CD4-positive, alpha-beta T cell treated with Interleukin-12 subunit alpha and Interleukin-12 subunit beta, for 1 hour (primary cell): ENCODE results near the gene LRFN2.
A peak's percentile ranks its signal among the peaks of the same experiment; 100 is the strongest.

Source experiments
- DNase-seq: peaks from one replicate; pipeline ENCODE4 v3.0.0-alpha.2; 2020

The LRFN2 gene

DNA sequence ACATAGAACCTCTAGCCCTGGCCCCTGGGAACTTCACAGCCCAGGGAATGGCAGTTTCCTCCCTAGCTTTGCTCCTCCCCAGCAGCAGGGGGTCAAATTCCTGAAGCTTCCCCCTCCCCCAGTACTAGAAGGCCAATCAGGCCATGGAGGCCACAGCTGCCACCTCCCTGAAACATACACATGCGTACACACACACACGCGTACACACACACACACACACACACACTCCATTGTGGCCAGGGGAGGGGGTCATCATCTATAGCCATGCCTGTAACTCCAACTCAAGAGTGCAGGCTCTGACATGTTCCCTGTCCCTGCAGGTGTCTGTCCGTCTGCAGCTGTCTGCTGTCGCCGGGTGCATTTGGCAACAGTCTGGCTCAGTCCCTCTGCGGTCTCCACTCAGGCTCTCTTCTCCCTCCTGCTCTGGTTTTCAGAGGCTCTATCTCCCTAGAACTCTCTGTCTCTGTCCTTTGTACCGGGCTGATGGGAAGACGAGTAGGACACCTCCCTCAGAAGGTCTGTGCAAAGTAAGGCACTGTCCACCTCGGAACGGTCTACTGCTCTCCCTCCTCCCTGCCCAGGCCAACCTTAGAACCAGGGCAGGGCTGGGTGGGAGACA, 1.4 kb downstream of the LRFN2 start:
- no peak for DNase-seq

DNA sequence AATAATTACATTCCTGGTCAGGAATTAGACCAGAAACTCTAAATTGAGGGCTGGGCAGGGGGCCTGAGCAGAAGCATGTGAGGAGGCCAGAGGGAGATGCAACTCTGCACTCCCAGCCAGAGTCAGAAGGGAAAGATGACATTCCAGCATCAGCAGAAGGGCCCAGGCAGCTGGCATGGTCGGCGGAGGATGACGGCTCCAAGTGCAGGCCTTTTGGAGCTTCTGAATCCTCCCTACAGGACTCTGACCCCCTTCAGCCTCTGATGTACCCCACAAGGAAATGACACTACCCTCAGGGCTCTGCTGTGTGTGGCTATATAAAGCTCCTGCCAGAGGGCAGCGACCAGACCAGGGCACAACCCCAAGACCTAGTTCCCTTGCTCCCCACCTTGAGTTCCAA, 1.9 kb downstream of the LRFN2 start:
- no peak for DNase-seq

DNA sequence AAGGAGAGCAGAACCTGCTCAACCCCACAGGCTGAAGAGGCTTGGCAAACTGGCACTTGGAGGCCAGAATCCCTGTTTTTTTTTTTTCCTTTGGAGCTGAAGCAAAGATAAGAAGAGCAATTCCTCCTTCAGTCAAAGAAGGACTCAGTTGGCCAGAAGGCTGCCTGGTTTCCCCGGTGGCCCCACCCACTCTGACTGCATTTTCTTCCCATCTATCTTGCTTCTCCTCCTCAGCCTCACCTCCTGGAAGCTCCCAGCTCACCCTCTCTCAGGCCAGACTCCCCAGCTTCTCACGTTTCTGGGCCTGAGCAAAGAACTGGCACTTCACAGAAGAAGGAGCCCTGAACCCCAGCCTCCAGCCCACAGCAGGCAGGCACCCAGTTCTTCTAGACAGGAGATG, 2.4 kb downstream of the LRFN2 start:
- DNase-seq: no peak

DNA sequence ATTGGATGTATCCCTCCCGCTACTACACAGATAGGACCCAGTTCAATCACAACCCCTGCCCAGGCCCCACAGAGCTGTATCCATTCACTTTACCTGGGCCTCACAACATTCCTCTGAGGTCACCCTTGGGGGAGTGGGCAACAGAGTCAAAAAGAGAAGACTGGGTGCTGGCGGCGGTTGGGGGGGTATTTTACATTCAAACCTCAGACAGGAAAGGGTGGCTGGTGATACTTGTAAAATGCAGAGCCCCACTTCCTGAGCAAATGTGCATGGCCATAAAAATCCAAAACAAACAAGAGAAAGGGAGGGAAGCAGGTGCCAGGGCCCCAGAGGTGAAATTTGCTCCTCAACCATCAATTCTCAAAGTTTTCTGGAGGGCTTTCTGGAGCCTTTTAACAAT, 3.5 kb downstream of the LRFN2 start:
- no peak for DNase-seq

DNA sequence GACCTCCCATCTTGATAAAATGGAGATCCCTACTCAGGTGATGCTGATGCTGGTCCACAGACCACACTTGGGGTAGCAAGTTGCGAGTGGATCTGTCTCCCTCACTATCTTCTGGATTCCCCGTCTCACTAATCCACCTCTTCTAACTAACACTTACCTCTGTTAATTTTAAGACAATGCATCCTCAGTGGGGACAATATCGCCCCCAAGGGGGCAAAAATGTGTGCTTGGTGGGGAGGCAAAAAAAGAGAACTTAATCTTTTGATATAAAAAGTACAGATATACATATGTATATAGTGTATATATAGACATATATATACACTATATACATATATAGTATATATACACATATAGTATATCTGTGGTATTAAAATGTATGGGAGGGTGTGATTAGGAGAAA, 4.3 kb downstream of the LRFN2 start:
- DNase-seq: no peak

DNA sequence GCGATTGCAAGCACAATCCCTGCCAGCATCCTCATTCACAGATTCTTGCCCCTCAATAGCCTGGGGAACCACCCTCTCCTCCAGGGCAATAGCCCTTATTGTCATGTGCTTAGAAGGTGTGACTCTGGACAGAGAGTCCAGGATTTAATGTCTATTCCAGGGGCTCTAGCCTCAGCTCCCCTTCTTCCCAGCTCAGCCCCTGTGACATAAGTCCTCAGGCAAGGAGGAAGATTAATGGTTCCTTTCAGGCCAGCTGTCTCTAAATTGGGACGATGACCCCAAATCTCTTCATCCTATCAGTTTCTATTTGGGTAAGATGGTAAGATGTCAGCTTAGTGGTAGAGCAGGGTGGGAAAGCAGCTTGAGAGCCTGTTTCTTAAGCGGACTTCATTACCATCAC, 8.1 kb downstream of the LRFN2 start:
- DNase-seq: no peak

DNA sequence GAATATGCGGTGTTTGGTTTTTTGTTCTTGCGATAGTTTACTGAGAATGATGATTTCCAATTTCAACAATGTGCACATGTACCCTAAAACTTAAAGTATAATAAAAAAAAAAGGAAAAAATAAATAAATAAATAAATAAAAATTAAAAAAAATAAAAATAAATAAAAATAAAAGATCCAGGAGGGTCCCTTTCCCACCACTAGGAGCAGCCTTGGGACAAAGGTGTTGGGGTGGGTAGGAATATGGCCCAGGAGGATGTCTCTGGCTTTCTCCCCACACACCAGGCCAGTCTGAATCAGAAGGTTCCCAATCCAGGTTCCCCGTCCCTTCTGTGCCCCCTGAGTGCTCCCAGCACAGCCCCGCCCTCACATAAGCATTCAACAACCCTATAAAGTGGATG, 9.5 kb downstream of the LRFN2 start:
- DNase-seq: no peak

DNA sequence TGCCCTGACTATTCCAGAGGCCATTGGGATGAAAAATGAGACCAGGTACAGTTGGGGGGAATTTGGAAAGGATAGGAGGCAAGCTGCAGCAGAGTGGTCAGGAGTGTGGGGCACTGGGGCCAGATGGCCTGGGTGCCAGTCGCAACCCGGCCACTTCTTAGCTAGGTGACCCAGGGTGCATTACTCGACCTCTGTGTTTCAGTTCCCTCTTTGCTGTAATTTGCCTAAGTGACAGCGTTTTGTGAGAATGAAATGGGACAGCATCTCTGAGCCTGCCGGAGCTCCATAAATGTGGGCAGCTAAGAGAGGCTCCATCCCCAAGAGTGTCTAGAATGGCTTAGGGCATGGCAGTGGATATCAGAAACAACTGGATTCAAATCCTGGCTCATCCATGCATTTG, 13.9 kb downstream of the LRFN2 start:
- no peak for DNase-seq

DNA sequence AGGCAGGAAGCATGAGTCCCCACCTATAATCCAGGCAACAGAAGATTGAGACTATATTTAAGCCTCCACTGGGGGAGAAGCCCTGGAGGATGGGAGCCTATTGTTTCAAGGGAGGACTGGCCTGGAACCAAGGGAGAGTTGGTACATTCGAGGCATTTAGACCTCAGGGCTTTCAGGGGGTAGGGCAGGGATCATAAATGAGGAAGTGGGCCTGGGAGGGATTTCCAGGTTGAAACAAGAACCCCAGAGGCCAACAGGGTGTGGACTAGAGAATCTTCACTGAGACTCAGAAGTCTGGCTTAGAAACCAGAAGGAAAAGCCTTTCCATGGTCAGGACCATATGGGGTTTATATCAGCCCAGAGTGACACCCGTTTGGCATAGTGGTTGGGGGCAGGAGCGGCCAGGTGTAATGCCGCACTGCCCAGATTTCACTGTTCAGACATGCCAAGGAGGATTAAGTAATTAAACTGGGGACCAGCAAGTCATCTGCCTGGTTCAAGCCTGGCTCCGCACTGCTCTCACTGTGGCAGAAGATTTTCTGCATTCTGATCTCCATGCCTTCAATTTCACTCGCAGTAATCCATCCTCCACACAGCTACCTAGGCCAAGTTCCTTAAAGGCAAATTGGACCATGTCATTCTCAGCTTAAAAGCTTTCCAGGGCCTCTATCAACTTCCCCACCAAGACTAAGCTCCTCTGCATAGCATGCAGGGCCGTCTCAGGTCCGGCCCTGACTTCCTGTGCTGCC, 17.8 kb downstream of the LRFN2 start:
- no peak for DNase-seq

DNA sequence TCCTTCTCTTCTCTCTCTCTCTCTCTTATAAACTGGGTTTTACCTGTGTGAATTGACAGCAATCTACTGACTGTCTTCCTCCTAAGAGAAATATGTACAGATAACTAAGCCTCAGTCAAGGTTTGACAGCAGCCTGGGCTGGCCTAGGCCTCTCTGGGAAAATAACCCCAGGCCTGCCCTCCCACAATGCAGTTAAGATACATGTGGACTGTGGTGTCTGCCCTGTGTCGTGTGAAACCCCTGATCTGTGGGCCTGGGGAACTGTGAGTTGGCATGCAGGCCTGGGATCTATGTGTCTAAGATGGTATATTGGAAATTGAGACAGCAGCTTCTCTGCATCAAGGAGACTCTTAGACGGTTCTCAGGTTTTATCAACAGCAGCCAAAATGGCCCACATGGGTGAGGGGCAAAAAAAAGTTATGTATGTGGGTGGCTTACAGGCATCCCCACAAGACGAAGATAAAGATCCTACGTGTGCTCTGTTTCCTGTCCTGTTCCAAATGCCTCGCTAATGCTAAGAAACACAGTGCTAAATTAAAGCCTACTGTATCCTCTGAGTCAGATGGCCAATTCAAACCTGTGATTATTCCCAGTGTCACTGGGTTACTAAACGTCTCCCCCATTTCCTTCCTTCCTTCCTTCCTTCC, 19.0 kb downstream of the LRFN2 start:
- no peak for DNase-seq

DNA sequence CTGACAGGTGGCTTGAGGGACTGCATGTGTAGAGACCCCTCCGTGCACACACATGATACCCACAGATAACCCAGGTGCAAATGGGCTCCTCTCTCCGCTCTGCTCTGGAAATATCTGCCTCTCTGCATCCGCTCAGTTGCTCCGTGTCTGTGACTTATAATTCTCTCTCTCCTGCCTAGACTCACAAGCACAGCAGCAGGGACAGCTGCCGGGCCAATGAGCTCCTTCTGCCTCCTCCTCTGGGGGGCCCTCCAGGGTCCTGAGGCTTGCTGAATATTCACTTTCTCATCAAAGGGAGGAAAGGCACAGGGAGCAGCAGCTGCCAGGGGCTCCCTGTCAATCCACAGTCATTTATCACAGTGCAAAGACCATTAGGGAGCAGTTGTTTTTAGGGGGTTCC, 24.1 kb downstream of the LRFN2 start:
- no peak for DNase-seq

DNA sequence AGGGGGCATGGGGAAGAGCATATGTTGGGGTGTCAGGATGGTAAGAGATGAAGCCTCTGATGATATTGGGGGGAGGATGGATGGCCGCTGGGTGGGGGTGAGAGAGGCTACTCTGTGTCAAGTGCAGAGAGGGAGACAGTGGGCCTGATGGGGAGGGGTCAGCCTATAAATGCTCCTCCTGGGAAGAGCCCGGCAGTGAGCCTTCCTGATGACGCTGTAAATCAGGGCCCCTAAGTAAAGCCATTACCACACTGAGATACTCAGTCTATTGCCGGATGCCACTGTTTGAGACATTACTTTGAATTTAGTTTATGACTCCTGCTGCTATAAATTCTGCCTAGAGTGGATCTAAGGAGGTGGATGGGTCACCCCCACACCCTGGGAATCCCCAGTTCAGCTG, 28.1 kb downstream of the LRFN2 start:
- DNase-seq: no peak

DNA sequence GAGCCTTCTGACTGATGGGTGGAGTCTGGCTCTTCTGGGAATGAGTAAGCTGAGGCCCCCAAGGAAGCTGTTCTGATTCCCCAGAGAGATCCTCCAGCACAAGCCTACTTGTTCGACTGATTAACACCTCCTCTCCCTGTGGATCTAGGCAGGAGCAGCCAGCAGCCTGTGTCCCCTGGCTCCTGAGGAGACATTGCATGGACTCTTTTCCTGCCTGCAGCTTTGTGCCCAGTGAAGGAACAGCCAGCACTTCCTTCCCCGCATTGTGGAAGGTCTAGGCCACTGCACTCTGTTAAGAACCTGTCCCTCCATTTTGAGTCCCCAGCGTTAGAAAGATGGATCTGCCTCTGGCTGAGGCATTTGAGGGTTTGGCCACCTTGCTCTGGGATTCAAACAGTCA, 29.1 kb downstream of the LRFN2 start:
- no peak for DNase-seq

DNA sequence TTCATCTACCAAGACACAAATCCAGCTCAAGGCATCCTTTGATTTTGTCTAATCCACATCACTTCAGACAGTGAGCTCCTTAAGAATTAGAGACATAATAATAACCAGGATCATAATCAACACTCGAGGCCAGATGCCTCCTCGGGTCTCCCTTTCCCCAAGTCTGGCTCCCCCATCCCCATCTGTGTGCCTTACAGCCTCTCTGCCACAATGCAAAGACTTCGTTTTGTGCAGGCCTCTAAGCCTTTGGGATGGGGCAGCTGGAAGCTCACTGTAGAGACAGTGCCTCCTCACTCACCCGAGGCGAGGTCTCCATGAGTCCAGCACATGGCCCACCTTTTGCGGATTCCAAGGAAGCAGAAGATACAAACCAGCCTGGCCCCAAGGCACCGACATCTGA, 30.3 kb downstream of the LRFN2 start:
- no peak for DNase-seq

DNA sequence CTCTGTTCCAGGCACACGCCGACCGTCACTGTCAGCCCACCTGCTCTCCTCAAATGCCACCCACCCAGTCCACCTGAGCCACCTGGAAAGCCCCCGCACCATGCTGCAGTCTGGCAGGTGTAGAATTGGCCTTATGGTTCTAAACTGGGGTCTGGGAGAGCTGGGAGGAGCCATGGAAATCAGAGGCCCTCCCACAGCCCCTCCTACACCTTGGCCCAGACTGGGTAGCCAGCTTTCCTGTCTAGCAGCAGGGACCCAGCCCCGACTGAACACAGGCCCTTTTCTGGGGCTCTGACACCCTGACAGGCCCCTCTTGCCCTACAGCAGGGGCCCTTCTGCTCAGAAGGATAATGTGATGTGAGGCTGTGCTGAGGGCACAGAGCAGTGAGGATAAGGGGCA, 31.1 kb downstream of the LRFN2 start:
- DNase-seq: no peak

DNA sequence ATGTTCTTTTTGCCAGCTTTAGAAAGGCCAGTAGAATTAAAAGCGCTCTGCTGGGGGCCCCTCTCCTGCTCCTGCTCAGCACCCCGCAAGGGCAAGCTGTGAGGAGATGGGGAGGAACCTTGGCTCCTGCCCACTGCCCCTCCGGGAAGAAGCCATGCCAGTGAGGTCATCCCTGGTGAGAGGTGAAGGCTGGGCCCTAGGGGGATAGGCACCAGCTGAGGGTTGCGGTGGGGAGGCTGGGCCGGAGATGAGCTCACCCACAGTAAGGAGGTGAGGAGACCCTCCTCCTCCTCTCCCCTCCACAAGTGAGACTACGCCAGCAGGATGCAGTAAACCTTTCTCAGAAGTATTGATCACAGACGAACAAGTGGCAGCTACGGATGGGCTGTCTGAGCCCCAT, 32.1 kb downstream of the LRFN2 start:
- no peak for DNase-seq

DNA sequence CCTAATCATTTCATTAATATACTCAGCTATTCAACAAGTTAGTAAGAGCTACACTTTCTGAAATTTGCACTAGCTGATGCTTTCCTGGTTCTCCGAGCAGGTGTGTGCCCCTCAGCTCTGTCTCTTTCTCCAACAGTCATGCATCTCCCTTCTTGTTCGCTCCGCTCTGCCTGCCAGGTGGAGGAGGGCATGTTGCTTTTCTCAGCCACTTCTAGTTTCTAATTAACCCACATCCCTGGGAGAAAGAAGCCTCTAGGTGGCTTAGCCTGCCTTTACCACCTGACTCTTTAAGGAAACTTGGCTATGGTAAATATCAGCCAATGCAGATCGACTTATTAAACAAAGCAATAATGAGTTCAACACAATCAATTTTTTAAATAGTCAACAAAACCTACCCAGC, 34.2 kb downstream of the LRFN2 start:
- DNase-seq: no peak

DNA sequence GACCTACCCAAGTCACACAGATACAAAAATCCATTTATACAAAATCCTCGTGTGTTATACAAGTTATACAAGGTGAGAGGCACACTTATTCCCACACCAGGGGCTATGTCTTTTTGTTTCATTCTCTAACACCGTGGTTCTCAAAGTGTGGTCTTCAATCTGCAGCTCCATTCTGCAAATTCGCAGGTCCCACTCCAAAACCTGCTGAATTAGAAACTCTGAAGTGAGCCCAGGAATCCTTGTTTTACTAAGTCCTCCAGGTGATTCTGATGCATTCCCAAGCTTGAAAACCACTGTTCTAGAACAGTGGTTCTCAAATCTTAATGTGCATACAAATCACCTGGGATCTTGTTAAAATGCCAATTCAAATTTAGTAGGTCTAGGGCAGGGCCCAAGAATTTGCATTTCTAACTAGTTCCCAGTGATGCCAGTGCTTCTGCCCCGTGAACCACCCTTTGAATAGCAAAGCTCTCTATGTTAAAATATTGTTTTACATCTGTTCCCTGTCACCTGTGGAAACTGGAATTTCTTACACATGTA, 35.1 kb downstream of the LRFN2 start:
- no peak for DNase-seq

DNA sequence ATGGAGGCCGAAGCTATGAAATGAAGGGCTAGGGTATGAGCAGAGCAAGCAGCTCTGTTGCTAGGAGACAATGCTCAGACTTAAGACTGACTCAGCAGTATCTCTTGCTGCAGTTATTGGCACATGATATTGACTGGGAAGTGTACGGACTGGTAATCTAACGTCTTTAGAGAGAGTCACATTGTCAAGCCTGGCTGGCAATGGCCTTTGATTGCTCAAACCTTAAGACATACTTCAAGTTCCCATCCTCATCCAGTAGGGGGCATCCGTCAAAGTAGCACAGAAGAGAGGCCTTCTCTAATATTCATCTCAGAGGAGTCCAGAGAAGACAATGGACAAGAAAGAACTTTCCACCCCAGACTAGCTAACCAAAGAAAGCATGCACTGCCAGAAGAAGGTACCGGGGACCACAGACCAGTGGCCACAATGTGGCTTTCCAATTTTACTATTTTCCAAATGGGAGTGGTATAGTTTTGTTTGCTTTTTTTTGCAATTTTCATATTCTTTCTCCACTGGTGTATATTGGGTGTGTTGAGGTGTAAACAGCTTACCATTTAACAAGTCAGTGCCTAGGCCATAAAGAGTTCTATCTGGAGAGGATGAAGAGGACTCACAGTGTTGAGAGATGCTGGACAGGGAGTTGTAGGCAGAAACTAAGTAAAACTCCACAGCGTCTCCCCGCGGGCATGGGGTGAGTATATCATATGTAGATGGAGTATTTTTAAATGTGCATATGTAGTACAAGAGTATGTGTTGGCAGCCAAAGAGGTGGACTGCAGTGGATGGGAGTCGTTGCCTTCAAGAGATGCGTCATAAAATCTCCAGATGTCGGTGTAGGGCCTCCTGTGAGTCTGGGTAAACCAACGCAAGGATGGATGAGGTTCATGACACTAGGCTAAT, 36.7 kb downstream of the LRFN2 start:
- peak; percentile 25 for DNase-seq

DNA sequence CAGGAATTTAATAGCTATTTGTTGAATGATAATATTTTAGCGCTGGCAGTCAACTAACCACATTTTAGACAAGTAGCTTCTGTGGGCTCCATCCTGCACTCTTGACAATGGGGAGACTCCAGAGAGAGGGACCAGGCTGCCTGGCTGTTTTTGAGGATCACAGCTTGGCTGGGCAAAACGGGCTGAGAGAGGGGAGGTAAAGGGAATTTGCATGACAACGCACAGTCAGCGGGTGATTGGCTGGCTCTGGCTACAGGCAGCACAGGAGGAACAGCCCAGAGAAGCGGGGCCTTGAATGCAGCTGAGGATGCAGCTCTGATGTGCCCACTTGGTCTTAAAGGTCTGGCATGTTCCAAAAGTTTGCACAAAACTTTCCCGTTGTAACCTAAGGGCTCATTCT, 41.2 kb downstream of the LRFN2 start:
- no peak for DNase-seq

DNA sequence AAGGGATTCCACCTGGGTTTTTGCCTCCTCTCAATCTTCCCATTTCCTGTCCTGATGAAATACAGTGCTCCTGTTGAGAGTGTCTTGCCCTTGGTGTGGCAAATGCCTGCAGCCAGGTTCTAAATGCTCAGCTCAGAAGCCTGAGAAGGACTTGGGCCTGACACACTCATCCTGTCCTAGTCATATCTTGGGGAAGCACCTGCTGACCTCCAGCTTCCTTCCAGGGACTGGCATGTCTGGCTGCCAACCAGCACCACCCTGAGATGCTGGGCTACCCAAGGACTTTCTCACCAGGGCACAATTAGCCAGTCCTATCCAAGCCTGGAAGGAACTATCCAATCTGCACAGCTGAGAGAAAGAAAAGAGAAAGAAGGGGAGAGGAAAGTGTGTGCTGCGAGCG, 43.4 kb downstream of the LRFN2 start:
- DNase-seq: no peak

DNA sequence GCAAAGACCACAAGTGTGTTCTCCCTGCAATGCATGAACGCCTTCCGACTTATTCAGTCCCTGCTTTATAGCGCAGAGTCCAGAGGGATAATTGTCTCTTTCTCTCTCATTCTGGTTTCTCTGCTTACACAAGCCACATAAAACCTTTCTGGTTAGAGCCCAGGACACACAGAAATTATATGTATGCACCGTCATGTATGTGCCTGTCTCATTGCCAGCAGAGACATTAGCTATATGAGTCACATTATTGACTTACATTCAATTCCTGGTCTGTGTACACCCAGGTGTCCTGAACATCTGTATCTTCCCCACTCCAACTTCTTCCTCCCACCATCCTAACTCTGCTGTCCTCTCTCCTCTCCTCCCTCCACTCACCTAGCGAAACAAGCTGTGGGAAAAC, 44.0 kb downstream of the LRFN2 start:
- no peak for DNase-seq

DNA sequence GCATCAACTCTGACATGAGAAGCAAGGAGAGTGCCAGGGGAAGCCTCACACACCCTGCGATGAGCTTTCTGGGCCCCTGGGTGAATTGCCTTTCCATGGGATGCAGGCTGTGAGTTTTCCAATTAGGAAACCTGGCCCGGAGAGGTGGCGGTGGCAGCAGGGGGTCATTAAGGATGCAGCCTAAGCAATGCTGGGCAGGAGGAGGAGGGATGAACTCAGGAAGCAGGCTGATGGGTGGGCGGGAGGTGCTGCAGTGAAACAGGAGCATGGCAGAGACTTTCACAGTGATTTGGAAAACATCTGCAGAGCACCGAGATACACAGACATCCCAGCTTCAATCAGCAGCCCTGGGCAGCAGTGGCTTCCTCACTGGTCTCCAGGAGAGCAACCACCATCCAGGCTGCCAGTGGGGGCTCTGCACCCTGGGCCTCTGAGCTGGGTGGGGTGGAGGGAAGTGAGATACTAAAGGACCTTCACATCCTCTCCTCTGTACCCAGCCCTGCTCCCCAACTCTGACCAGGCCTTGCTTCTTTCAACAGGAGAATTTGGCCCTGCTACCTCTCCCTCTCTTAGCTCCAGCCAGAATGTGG, 44.9 kb downstream of the LRFN2 start:
- DNase-seq: no peak
